GM18951 (cell line): ENCODE measurements around the gene RPS19BP1.

Experiments
- POLR2A ChIP-seq: IDR thresholded peaks from 4 replicates; pipeline ENCODE4 v1.6.1; 2011; ENCODE audit warnings: mild to moderate bottlenecking; ENCODE audit not compliant: insufficient read length, insufficient read depth; ENCODE audit errors: extremely low read depth
- in situ Hi-C: fragments of 300-500 bp; cut with MboI; formaldehyde crosslinking; loops from one replicate; pipeline ENCODE4 v1.12.0; 2022; ENCODE audit warnings: low sequenced_read_pairs, mixed read lengths, inconsistent platforms; ENCODE audit not compliant: unreplicated experiment

The RPS19BP1 gene

DNA sequence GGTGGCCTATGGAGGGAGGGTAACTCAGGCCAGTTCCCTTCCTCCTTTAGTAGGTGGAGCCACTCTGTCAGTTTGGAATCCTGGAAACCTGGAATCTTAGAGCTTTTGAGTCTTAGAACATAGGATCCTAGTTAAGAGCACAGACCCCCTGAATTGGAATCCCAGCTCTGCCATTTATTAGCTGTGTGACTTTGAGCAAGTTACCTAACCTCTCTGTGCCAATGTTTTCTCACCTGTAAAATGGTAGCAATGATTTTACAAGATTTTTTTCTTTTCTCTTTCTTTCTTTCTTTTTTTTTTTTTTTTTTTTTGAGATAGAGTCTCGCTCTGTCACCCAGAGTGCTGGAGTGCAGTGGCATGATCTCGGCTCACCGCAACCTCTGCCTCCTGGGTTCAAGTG, 20.9 kb upstream of the RPS19BP1 start:
- TF ChIP-seq POLR2A: no peak
- in situ Hi-C loops: no loop called here

DNA sequence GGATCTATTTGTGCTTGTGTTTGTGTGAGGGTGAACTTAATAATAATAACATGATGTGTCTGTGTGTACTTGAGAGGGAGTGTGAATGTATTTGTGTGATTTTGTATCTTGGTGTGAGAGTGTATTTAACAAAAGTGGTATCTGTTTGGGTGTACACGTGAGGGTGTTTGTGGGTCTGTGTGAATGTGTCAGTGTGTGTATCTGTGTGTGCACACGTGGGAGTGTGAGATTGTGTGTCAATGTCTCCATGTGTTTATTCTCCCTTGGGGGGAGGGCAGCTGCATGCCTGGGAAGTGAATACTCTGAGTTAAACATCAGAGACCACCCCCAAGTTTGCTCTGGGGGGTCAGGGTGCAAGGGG, 15.0 kb upstream of the RPS19BP1 start:
- TF ChIP-seq POLR2A: no peak
- in situ Hi-C loops: loop anchor here (25.0 kb wide), 1 partner anchor 790 kb away; the partner anchor contains the start of gene ADSL

DNA sequence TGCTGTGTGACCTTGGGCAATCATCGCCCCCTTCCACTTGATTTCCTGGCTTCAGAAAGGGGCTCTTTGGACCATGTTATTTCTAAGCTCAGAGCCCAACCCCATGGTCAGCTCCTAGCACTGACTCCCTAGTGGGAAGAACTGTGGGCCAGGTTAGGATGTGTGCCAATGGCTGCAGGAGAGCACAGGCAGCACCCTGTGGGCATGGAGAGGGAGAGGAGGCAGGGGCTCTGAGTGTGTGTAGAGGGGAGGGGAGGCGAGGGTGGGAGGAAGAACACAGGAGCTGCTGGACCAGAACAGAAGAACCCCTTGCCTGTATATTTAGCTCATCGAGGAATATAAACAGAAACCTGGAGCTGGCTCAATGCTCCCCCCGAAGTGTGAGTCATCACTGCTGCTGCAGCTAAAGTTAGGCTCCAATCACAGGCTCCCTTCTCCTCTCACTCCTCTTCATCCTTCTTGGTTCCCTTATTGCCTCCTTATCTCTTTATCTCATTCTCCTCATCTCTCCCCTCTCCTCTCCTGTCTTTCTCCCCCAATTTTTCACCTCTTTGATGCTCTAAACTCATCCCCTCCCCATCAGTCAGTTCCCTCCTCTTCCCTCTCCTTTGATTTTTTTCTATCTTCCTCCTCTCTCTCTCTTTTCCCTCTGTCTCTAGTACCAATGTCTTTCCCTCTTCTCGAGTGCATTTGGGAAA, 14.5 kb upstream of the RPS19BP1 start:
- in situ Hi-C loops: loop anchor here (25.0 kb wide), 1 partner anchor 790 kb away; the partner anchor contains the start of gene ADSL
- no peak for TF ChIP-seq POLR2A

DNA sequence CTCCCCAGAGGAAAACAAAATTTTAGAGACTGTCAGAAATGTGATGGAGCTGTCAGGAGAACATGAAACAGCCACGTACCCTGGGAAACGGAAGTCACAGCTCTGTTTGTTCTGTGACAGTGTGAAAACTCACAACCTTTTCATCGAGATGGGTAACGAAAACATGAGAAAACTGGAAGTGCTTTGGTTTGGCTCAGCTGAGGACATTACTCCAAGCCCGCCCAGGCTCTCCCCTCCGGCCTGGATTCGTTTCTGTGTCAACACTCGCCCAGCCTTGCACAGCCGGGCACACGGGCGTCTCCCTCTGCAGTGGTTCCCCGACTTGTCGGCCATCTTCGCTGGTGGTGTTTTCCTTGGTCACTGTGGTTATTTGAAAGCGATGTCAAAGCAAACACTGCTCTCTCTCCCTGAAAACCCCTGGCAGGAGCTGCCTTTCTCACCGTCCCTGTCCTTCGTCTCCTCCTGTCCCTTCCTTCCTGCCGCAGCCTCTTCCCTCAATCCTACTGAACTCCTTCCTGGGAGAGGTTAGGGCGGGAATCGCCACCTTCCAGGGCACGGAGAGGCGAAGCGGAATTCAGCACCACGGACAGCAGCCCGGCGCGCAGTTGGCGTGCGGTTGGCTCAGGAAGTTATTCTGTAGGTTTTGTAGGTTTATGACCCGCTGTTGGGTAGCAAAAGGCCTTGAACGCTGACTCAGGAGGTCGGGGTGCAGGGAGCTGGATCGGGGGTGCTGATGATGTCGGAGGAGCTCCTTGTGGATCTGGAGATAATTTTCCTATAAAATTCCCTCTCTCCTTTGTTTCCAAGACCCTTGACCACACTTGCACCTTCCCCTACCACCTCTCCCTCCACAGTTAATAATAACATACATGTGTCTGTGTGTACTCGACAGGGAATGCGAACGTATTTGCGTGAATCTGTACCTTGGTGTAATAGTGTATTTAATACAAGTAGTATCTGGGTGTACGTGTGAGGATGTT, 13.1 kb upstream of the RPS19BP1 start:
- no peak for TF ChIP-seq POLR2A
- in situ Hi-C loops: loop anchor here (25.0 kb wide), 1 partner anchor 792 kb away; the partner anchor contains the start of gene ADSL

DNA sequence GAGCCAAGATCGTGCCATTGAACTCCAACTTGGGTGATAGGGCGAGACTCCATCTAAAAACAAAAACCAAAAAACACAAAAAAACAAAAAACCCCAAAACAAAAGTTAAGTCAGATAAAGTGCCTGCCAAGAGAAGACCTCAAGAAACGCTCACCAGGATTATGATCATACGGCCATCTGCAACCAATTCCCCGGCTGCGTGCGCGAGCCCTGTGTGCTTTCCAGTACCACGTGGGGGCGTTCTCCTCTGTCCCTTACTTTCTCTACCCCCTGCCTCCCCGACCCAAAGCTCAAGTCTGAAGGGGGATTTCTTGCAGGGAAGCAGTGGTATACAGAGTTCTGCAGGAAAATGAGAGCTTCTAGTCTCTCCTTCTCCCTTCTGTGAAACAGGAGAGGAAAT, 10.5 kb upstream of the RPS19BP1 start:
- no peak for TF ChIP-seq POLR2A
- in situ Hi-C loops: loop anchor here (25.0 kb wide), 1 partner anchor 794 kb away; the partner anchor contains the start of gene ADSL

DNA sequence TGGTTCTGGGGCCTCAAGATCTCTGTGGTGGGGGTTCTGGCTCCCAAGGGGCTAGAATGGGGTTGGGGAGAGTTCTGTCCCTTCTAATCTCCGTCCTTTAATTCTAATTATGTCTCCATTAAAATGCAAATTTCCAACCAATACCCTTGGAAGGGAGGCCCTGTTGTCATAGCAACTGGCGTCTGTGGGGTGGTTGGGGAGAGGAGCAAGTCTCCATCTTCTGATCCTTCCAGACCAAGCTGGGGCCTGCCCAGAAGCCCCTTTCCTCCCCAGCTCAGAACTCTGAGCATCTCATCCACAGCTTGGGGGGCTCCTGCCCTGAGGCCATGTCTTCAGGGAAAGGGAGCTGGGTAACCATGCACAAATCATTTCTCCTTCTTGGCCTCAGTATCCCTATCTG, 5.4 kb upstream of the RPS19BP1 start:
- no peak for TF ChIP-seq POLR2A
- in situ Hi-C loops: loop anchor here (5.0 to 25.0 kb wide), 2 partner anchors 494 to 799 kb away; partner anchors contain the start of gene ADSL

DNA sequence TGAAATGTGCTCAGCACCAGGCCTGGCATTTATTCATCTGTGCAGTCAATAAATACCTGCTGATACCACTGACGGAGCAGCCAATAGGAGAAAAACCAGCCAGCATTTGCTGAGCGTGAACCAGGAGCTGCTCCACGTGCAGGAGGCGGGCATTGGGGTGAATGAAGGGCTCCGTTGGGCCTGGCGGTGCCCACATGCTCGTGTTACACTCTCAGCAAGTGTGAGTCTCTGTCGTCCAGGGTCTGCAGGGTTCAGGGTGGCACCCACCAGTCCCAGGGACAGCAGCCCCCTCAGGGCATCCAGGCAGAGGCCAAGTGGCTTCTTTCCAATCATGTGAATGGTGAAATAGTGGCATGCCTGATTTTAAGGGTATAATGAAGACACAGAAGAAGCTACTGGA, 4.2 kb upstream of the RPS19BP1 start:
- TF ChIP-seq POLR2A: no peak
- in situ Hi-C loops: loop anchor here (5.0 to 25.0 kb wide), 2 partner anchors 496 to 801 kb away; partner anchors contain the start of gene ADSL

DNA sequence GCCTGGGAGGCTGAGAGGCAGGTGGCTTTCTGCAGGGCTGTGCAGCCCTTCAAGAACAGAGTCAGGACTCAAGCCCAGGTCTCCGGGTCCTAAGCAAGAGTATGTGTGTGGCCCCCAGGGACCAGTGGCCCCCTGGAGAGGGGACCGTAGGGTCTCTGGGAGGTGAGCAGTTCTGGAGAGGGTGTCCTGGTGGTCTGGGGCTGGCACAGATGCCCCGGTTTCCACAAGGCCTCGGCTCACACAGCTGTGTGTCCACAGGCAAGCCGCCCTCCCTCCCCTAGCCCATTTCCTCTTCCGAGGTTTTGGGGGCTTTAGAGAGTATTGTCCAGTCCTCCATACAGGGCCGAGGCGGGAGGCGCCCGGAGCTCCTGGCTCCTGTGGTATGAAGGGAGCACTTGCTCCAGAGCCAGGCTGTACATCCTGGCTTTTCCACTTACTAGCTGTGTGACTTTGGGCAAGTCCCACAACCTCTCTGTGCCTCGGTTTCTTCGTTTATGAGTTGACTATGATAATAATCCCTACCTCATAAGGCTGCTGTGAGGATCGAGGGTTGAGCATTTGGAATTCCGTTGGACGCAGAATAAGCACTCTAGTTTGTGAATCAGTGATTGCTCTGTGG, 3.4 kb upstream of the RPS19BP1 start:
- TF ChIP-seq POLR2A: no peak
- in situ Hi-C loops: loop anchor here (5.0 to 25.0 kb wide), 2 partner anchors 496 to 801 kb away; partner anchors contain the start of gene ADSL

DNA sequence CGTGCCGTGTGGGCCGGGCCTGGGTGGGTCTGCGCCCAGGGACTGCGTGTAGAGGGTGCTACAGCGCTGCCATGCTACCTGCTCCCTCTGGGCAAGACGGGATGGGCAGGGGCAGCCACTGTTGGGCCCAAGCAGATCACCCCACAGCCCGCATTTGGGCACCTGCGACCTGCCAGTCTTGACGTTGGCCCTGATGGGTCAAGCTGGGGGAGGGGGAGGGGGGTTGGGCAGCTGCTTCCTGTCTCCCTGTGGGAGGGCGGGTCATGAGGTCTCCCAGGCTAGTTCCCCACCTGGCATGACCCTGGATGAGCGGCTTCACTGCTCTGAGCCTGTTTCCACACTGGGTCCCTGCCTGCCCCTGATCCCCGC, 2.8 kb upstream of the RPS19BP1 start:
- TF ChIP-seq POLR2A: no peak
- in situ Hi-C loops: loop anchor here (5.0 to 25.0 kb wide), 2 partner anchors 497 to 802 kb away; partner anchors contain the start of gene ADSL

DNA sequence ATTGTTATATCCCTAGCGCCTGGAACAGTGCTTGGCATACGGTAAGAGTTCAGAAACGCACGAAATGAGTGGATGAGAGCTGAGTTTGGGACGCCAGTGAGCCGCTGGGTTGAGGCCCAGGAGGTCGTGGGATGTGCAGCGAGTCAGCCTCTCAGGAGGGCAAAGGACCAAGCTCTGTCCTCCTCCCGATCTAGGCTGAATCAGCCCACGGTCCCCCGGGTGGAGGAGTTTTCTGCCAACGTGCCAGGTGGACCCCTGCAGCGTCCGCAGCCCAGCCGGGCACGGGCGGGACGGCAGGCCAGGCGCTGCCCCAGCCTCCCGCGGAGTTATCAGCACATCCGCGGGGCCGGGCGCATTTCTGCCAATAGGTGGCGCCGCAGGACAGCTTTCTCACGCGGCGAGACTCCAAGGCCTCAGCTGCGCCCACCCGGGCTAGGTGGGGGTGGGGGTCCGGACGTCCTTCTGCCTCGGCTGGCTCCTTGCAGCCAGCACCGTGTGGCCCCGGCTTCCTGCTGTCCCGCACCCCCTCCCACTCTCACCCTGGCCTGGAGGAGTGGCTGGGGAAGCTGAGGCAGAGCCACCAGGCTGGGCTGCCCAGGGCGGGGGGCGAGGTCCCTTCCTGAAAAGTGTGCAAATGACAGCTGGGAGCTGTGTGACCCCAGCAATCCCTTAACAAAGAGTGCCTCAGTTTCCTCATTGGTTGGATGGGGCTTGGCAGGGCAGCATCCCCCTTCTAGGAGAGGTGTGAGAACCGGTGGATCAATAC, 2.2 kb upstream of the RPS19BP1 start:
- in situ Hi-C loops: loop anchor here (5.0 to 25.0 kb wide), 2 partner anchors 498 to 803 kb away; partner anchors contain the start of gene ADSL
- TF ChIP-seq POLR2A: no peak

DNA sequence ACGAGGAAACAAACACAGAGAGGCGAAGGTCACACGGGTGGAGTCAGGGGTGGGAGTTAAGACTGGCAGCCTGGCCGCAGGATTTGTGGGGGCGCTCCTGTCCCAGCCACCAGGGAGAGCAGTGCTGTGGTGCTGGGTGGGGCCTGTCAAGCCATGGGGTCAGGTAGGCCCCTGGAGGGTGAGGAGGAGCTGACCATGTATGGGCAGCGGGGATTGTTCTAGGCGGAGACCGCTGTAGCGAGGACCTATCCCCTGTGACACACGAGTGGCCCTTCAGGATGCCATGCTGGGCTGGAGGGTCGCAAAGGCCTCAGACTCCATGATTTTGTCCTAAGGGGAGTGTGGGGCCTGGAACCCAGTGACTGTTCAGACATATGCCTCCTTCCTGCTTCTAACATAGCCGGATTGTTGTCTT, 1.6 kb upstream of the RPS19BP1 start:
- TF ChIP-seq POLR2A: no peak
- in situ Hi-C loops: loop anchor here (25.0 kb wide), 1 partner anchor 803 kb away; the partner anchor contains the start of gene ADSL
